Aorta (tissue), 5 donors: Measurements from ENCODE around the gene PYCR2. TPM values are rescaled to one million over a fixed set of nuclear protein-coding genes. Genes with fewer than 3 reads are reported as not detected.

Source experiments
- ATAC-seq: fragments of 200-7000 bp; cut with Tn5 transposase; one replicate; pipeline ENCODE4 v1.9.1; 2022; ENCODE audit warnings: moderate library complexity; ENCODE audit not compliant: low FRiP score
- DNase-seq, 2 donors: peaks; one replicate each; pipeline ENCODE4 v3.0.0-alpha.2; 2020
- H3K27ac ChIP-seq, 2 donors: one replicate each; pipeline ENCODE4 v1.5.1; 2013; ENCODE audit warnings: low read length in 2 of 2, mild to moderate bottlenecking in 2 of 2, moderate library complexity in 2 of 2, control low read depth in 1 of 2, inconsistent platforms in 1 of 2, low read depth in 1 of 2
- H3K27me3 ChIP-seq, 2 donors: one replicate each; pipeline ENCODE4 v1.6.1; 2013; ENCODE audit warnings: control low read depth in 1 of 2, low read length in 1 of 2, mild to moderate bottlenecking in 1 of 2, moderate library complexity in 1 of 2; ENCODE audit not compliant: insufficient read depth in 2 of 2, control insufficient read depth in 1 of 2
- H3K36me3 ChIP-seq, 2 donors: one replicate each; pipeline ENCODE4 v1.6.1; 2013; ENCODE audit warnings: control low read depth in 1 of 2, low read length in 1 of 2, mild to moderate bottlenecking in 1 of 2; ENCODE audit not compliant: insufficient read depth in 2 of 2, control insufficient read depth in 1 of 2
- H3K4me1 ChIP-seq, 2 donors: one replicate each; pipeline ENCODE4 v1.6.1; 2013; ENCODE audit warnings: low read length in 2 of 2, control low read depth in 1 of 2, mild to moderate bottlenecking in 1 of 2, moderate library complexity in 1 of 2; ENCODE audit not compliant: insufficient read depth in 2 of 2, control insufficient read depth in 1 of 2
- H3K4me3 ChIP-seq, 2 donors: one replicate each; pipeline ENCODE4 v1.5.1; 2013; ENCODE audit warnings: low read length in 2 of 2, control low read depth in 1 of 2, mild to moderate bottlenecking in 1 of 2
- H3K9me3 ChIP-seq: one replicate; pipeline ENCODE4 v1.6.1; 2013; ENCODE audit warnings: mild to moderate bottlenecking, low read length; ENCODE audit not compliant: control insufficient read depth
- WGBS, 2 donors: extraction: QIAGEN DNeasy Blood & Tissue Kit; methylation state at CpG; one replicate each; pipeline ENCODE4 v1.1.7; 2013; 5-methylcytosine and 5-hydroxymethylcytosine counted together
- intact Hi-C, 2 donors: fragments of 100-400 bp; cut with DNase I; formaldehyde crosslinking; loops; one replicate each; pipeline versions ENCODE4 v1.14.2 to v1.15.0; 2022
- polyA plus RNA-seq, 2 donors: library from polyadenylated mRNA; stranded (reverse); fragments of 200-250 nt; gene quantifications; one replicate each; pipeline ENCODE4 v1.2.3, GENCODE V29; 2013
- total RNA-seq, 2 donors: library from RNA; stranded (reverse); fragmentation: NEBNext Ultra II Directional; extraction: Animal tissue kit (Norgen Biotek cat#: 25700); gene quantifications; one replicate each; pipeline ENCODE4 v1.2.1, GENCODE V29; 2021
- donor health status: healthy with polysubstance abuse.
- donor health status: Bipolar disorder and iron deficiency.
- donor health status: DM: no; HTN: no; CAD: no.
- donor health status: DM: no; HTN: no; CAD: no.
- donor health status: DM: yes; HTN: yes; CAD: no.

The PYCR2 gene
- total and polyA plus RNA-seq, 4 donors, result 27.0 to 63.6 (median 45.8) TPM

GRCh38 chr1:225946082-225946620 is 22.1 kb upstream of the PYCR2 start:
- H3K36me3 ChIP-seq, result no peaks in the 10 kb centered on the region
- intact Hi-C loops, result no loop called here
- H3K9me3 ChIP-seq, result no peaks in the 10 kb centered on the region
- ATAC-seq, result no peak
- H3K4me3 ChIP-seq, result no peak overlapping the region
- H3K27ac ChIP-seq, result no peak overlapping the region
- WGBS, 2 donors, result 80 to 85% methylated on average over 4 of the region's 4 CpGs
- H3K27me3 ChIP-seq, result no peaks in the 10 kb centered on the region
- no peaks in the 10 kb centered on the region for H3K4me1 ChIP-seq
- DNase-seq, result peak in 1 of 2 donors; percentile 58

DNA sequence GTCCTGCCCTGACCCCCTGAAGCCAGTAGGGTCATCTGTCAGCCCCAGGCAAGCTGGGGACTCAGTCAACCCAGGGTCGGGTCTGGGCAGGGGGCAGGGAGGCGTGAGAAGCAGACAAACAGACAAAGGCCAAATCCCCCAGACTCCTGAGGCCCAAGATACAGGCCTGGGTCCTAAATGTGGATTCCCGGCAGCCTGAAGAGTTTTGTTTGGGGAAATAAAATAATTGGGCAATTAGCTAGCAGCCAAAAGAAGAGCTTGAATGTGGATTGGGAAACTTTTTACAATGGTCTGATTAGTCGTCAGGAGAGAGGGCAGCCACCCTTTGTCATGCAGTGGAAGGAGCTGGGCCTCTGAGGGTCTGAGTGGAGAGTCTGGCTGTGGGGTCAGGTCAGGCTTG is 21.5 kb upstream of the PYCR2 start:
- peak in 1 of 2 donors; percentile 19 for DNase-seq
- WGBS, 2 donors, result 85 to 91% methylated on average over 4 of the region's 4 CpGs
- no peak for ATAC-seq
- H3K4me1 ChIP-seq, result no peaks in the 10 kb centered on the region
- H3K4me3 ChIP-seq, result no peak overlapping the region
- no peaks in the 10 kb centered on the region for H3K36me3 ChIP-seq
- intact Hi-C loops, result no loop called here
- no peaks in the 10 kb centered on the region for H3K9me3 ChIP-seq
- H3K27ac ChIP-seq, result no peak overlapping the region
- no peaks in the 10 kb centered on the region for H3K27me3 ChIP-seq

GRCh38 chr1:225944951-225945350 is 20.9 kb upstream of the PYCR2 start:
- DNase-seq, result peak in 1 of 2 donors; percentile 36
- intact Hi-C loops, result loop anchor here in 1 of 2 donors (5.0 kb wide), 1 partner anchor 107 kb away; no protein-coding TSS in a partner anchor
- 86 to 88% methylated on average over 7 of the region's 7 CpGs for WGBS, 2 donors
- H3K4me3 ChIP-seq, result no peak overlapping the region
- no peak overlapping the region for H3K27ac ChIP-seq
- H3K36me3 ChIP-seq, result no peaks in the 10 kb centered on the region
- no peaks in the 10 kb centered on the region for H3K9me3 ChIP-seq
- no peak for ATAC-seq
- no peaks in the 10 kb centered on the region for H3K27me3 ChIP-seq
- H3K4me1 ChIP-seq, result no peaks in the 10 kb centered on the region

DNA sequence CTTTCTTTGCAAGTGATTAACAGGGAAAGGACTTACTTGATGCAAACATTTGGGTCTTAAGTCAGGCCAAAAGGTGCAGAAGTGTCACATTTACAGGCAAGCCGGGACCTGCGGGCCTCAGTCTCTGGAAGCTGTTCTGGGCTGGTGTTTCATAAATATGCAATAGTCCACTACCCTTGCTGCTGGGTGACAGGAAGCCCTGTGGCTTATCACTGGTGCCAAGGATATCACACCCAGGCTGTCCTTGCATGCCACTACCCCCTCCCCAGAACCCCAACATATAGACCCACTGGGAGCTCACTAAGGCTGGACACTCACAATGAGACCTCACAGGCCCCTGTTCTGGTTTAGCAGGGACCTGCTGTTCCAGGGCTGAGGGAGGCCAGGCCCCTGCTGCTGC is 20.3 kb upstream of the PYCR2 start:
- Histone ChIP-seq H3K36me3 (no peaks in the 10 kb centered on the region), H3K4me1 (no peaks in the 10 kb centered on the region), H3K27ac (no peak overlapping the region), H3K9me3 (no peaks in the 10 kb centered on the region), H3K4me3 (no peak overlapping the region), H3K27me3 (no peaks in the 10 kb centered on the region)
- ATAC-seq (no peak), DNase-seq (peak in 1 of 2 donors; percentile 21)
- intact Hi-C loops, result loop anchor here in 1 of 2 donors (5.0 kb wide), 1 partner anchor 108 kb away; no protein-coding TSS in a partner anchor
- WGBS, 2 donors, result 89 to 90% methylated on average over 2 of the region's 2 CpGs

DNA sequence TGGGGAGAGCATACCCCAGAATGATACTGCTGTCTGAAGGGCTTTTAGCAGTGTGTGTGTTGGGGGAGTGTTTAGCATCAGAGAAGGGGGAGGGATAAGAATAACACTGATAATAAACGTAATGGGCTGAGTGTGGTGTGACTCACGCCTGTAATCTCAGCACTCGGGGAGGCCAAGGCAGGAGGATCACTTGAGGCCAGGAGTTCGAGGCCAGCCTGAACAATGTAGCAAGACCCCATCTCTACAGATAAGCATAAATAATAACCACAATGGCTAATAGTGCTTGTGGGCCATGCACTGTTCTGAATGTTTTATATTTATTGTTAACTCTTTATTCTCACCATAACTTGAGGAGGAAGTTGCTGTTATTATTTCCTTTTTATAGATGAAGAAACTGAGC is 19.5 kb upstream of the PYCR2 start:
- no peaks in the 10 kb centered on the region for H3K36me3 ChIP-seq
- no peak for ATAC-seq
- no peaks in the 10 kb centered on the region for H3K4me1 ChIP-seq
- no peak overlapping the region for H3K27ac ChIP-seq
- DNase-seq, result peak in 1 of 2 donors; percentile 11
- no peak overlapping the region for H3K4me3 ChIP-seq
- no peaks in the 10 kb centered on the region for H3K27me3 ChIP-seq
- 69 to 71% methylated on average over 4 of the region's 4 CpGs for WGBS, 2 donors
- H3K9me3 ChIP-seq, result no peaks in the 10 kb centered on the region
- intact Hi-C loops, result loop anchor here in 1 of 2 donors (5.0 kb wide), 1 partner anchor 109 kb away; no protein-coding TSS in a partner anchor

DNA sequence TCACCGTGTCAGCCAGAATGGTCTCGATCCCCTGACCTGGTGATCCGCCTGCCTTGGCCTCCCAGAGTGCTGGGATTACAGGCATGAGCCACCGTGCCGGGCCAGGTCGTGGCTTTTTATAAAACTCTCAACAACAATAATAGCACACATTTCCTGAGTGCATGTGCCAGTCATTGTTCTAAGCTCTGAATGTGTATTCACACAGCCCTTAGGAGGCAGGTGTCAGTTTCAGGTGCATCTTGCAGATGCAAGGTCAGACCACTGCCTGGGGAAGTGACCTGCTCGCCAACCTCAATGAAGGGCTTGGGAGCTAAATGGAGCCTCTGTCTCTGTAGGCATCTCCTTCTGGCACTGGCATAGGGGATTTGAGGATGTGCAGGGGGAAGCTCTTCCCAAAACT is 18.5 kb upstream of the PYCR2 start:
- no peak for ATAC-seq

GRCh38 chr1:225941942-225942222 is 17.8 kb upstream of the PYCR2 start:
- intact Hi-C loops, result loop anchor here in 1 of 2 donors (5.0 kb wide), 1 partner anchor 110 kb away; no protein-coding TSS in a partner anchor
- H3K4me3 ChIP-seq, result no peak overlapping the region
- H3K36me3 ChIP-seq, result no peaks in the 10 kb centered on the region
- H3K27me3 ChIP-seq, result no peaks in the 10 kb centered on the region
- WGBS, 2 donors, result 4 to 25% methylated on average over 1 of the region's 1 CpG
- DNase-seq (no peak), ATAC-seq (no peak)
- H3K27ac ChIP-seq, result no peak overlapping the region
- no peaks in the 10 kb centered on the region for H3K4me1 ChIP-seq
- H3K9me3 ChIP-seq, result no peaks in the 10 kb centered on the region

More for the DNA sequence above, 18.5 kb upstream of the PYCR2 start:
- intact Hi-C loops, result loop anchor here in 1 of 2 donors (5.0 kb wide), 1 partner anchor 110 kb away; no protein-coding TSS in a partner anchor
- 50 to 52% methylated on average over 7 of the region's 7 CpGs for WGBS, 2 donors
- no peaks in the 10 kb centered on the region for H3K36me3 ChIP-seq
- H3K9me3 ChIP-seq, result no peaks in the 10 kb centered on the region
- H3K27ac ChIP-seq, result no peak overlapping the region
- DNase-seq, result peak in 1 of 2 donors; percentile 35
- no peaks in the 10 kb centered on the region for H3K27me3 ChIP-seq
- no peak overlapping the region for H3K4me3 ChIP-seq
- no peaks in the 10 kb centered on the region for H3K4me1 ChIP-seq

DNA sequence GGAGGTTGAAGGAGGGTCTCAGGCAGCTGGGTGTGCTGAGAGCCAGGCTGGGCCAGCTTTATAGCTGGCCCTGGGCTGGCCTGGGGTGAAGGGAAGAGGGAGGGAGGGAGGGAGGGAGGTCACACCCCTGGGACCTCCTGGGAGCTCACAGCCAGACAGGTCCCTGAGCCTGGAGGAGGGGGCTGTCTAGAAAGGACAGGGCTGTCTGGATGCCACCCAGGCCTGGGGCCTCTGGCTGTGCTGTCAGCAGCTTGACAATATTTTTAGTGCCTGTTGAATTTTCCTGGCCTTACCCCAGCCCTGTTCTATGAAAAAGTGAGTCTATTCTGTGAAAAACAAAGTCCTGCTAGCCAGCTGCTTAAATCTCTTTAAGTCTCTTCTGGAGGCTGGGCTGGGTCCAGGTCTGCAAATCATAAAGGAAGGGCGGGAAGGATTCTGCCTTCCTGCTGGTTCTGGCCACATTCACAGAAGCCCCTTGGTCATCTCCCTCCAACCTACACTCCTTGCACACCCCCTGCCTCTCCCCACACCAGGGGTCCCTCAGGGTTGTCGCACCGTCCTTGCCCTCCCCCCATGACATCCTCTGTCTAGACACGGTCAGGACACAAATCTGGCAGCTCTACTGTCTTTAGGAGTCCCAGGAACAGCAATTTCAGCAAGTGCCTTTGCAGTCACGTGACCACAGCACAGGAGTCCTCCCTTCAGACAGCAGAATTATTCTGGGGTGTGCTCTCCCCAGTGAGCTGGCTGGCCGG is 17.3 kb upstream of the PYCR2 start, which contains the start of gene LEFTY2:
Gene LEFTY2 (minus strand): TSS at position 34 of the 755 bp plus-strand sequence. CDS start 80 bp downstream, outside the sequence.
- no peak for DNase-seq
- H3K9me3 ChIP-seq, result no peaks in the 10 kb centered on the region
- H3K36me3 ChIP-seq, result no peaks in the 10 kb centered on the region
- 6 to 13% methylated on average over 6 of the region's 6 CpGs for WGBS, 2 donors
- no peak within 1 kb of the TSS for H3K4me3 ChIP-seq
- no peaks in the 10 kb centered on the region for H3K27me3 ChIP-seq
- intact Hi-C loops, result loop anchor here in 1 of 2 donors (5.0 kb wide), 1 partner anchor 111 kb away; no protein-coding TSS in a partner anchor
- peak; percentile 64 for ATAC-seq
- no peaks in the 10 kb centered on the region for H3K4me1 ChIP-seq
- peak within 1 kb of the TSS; percentile 59 to 67 for H3K27ac ChIP-seq
